HepG2 (cell line): Measurements from ENCODE around the gene SLC9A5. TPM values are rescaled to one million over a fixed set of nuclear protein-coding genes. Genes with fewer than 3 reads are reported as not detected.

Experiments used
- ATF1 ChIP-seq: IDR thresholded peaks from 2 replicates; pipeline ENCODE4 v1.6.1; 2016; ENCODE audit warnings: mild to moderate bottlenecking, control low read depth
- ATF6 ChIP-seq: sonication (generic); formaldehyde crosslinking; conservative IDR thresholded peaks from 2 replicates; pipeline ENCODE4 v1.4.0; 2020; ENCODE audit warnings: missing genetic modification reagents
- GMEB1 ChIP-seq: sonication (generic); formaldehyde crosslinking; IDR thresholded peaks from 2 replicates; pipeline ENCODE4 v1.5.1; 2020; ENCODE audit warnings: missing genetic modification reagents, mild to moderate bottlenecking, borderline replicate concordance
- HNF4A ChIP-seq: sonication (generic); formaldehyde crosslinking; IDR thresholded peaks from 2 replicates; pipeline ENCODE4 v1.4.0; 2020; ENCODE audit warnings: missing genetic modification reagents
- RBM39 ChIP-seq: fragments of 200-400 bp; formaldehyde crosslinking; IDR thresholded peaks from one replicate; pipeline ENCODE4 v1.6.1; 2018; ENCODE audit warnings: antibody characterized with exemption, mild to moderate bottlenecking, low read depth, low read length; ENCODE audit not compliant: poor library complexity, severe bottlenecking
- REST ChIP-seq, 2 experiments: IDR thresholded peaks; 2 replicates each; pipeline ENCODE4 v1.6.1; 2011 to 2012; ENCODE audit warnings: low read length in 2 of 2, borderline replicate concordance in 1 of 2, low read depth in 1 of 2, mild to moderate bottlenecking in 1 of 2, moderate library complexity in 1 of 2
- U2AF1 ChIP-seq: fragments of 200-400 bp; formaldehyde crosslinking; optimal IDR thresholded peaks from 2 replicates; pipeline ENCODE3; 2017; ENCODE audit warnings: mild to moderate bottlenecking, low read depth, low read length
- ZBTB14 ChIP-seq: sonication (generic); formaldehyde crosslinking; IDR thresholded peaks from 2 replicates; pipeline ENCODE4 v1.4.0; 2020; ENCODE audit warnings: missing genetic modification reagents
- ZNF224 ChIP-seq: sonication (generic); formaldehyde crosslinking; IDR thresholded peaks from 2 replicates; pipeline ENCODE4 v1.5.0; 2020; ENCODE audit warnings: mild to moderate bottlenecking, missing genetic modification reagents
- ZNF343 ChIP-seq: sonication (generic); formaldehyde crosslinking; IDR thresholded peaks from 2 replicates; pipeline ENCODE4 v1.4.0; 2020; ENCODE audit warnings: mild to moderate bottlenecking, missing genetic modification reagents
- ZNF749 ChIP-seq: sonication (generic); formaldehyde crosslinking; IDR thresholded peaks from 2 replicates; pipeline ENCODE4 v1.8.0; 2022; ENCODE audit warnings: mild to moderate bottlenecking, missing genetic modification reagents, moderate library complexity, borderline replicate concordance
- ZNF777 ChIP-seq: sonication (generic); formaldehyde crosslinking; IDR thresholded peaks from 2 replicates; pipeline ENCODE4 v1.4.0; 2020; ENCODE audit warnings: missing genetic modification reagents
- polyA plus RNA-seq, 8 experiments: library from polyadenylated mRNA; depleted of rRNA in 3 of 8; stranded (reverse) in 7 of 8; unstranded in 1 of 8; fragments of >200 nt; fragmentation: Illumina TruSeq in 4 of 8; extraction: Trizol in 4 of 8; gene quantifications; 2 replicates each; pipeline versions ENCODE4 v1.2.1 to v1.2.3, GENCODE V29; 2011 to 2016; ENCODE audit warnings: low read depth in 4 of 8, missing spikeins in 1 of 8, mixed read lengths in 1 of 8; ENCODE audit not compliant: insufficient read depth in 1 of 8
- total RNA-seq, 5 experiments: library from RNA; depleted of rRNA; stranded (reverse); fragments of >200 nt; fragmentation: Illumina TruSeq; extraction: Trizol; gene quantifications; 2 replicates each; pipeline ENCODE4 v1.2.3, GENCODE V29; 2016; ENCODE audit warnings: low read depth in 1 of 5
- TF ChIP-seq, protein P1 (sequence below): sonication (generic); formaldehyde crosslinking; IDR thresholded peaks from 2 replicates; pipeline ENCODE4 v1.5.1; 2020; ENCODE audit warnings: missing genetic modification reagents, mild to moderate bottlenecking, borderline replicate concordance
- TF ChIP-seq, protein P2 (sequence below): sonication (generic); formaldehyde crosslinking; IDR thresholded peaks from 2 replicates; pipeline ENCODE4 v1.4.0; 2020; ENCODE audit warnings: mild to moderate bottlenecking, missing genetic modification reagents, borderline replicate concordance

SLC9A5 gene
- total and polyA plus RNA-seq, 2 of the 13 experiments (the other 11 are each of a cell fraction or from before 2014, with no cell fraction given) = 0.58 to 1.4 TPM

DNA sequence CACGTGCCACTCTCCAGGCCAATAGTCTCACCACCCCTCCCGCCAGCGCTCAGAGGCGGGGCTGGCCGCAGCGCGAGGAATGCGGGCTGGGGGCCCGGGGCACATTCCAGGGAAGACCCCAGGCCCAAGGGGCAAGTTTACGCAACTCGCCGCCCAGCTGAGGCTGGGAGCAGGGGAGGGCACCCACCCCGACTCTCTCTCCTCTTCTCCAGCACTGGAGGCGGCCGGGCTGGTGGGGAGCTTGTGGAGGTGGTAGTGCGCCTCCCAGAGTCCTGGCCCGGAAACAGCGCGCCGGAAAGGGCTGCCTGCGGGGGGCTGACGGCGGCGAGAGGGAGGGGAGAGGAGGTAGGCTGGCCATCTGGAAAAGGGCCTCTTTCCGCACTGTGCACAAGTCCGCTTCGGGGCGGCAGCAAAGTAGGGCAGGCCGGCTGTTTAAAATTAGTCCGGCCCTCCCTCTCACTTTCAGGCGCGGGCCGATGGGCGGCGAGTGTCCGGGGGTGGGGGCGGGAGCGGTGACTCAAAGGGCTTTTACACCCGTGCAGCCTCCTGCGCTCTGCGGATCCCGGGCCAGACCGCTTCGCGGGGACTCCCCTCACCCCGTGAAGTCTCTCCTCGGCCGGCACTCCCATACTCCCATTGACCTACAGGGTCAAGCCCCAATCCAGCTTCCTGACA, 2.6 kb upstream of the SLC9A5 start (continued):
- TF ChIP-seq ATF6 (CRISPR knock-in tag) = peak; percentile 86; the same call in 1 of the 2 replicates
- TF ChIP-seq ZNF224 = peak; percentile 99
- no peak; the same call in 1 of the 2 replicates for TF ChIP-seq ZNF343
- TF ChIP-seq ATF1 (CRISPR knock-in tag) = no peak
- TF ChIP-seq, protein P1, sequence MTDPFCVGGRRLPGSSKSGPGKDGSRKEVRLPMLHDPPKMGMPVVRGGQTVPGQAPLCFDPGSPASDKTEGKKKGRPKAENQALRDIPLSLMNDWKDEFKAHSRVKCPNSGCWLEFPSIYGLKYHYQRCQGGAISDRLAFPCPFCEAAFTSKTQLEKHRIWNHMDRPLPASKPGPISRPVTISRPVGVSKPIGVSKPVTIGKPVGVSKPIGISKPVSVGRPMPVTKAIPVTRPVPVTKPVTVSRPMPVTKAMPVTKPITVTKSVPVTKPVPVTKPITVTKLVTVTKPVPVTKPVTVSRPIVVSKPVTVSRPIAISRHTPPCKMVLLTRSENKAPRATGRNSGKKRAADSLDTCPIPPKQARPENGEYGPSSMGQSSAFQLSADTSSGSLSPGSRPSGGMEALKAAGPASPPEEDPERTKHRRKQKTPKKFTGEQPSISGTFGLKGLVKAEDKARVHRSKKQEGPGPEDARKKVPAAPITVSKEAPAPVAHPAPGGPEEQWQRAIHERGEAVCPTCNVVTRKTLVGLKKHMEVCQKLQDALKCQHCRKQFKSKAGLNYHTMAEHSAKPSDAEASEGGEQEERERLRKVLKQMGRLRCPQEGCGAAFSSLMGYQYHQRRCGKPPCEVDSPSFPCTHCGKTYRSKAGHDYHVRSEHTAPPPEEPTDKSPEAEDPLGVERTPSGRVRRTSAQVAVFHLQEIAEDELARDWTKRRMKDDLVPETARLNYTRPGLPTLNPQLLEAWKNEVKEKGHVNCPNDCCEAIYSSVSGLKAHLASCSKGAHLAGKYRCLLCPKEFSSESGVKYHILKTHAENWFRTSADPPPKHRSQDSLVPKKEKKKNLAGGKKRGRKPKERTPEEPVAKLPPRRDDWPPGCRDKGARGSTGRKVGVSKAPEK (CRISPR knock-in tag) = no peak
- no peak; a peak in 1 of 4 replicates for TF ChIP-seq REST (IDR thresholded peaks at IDR 0.05; ENCODE audit: borderline replicate concordance in 1 of 2, low read depth in 1 of 2, low read length in 2 of 2)
- TF ChIP-seq U2AF1 = peak; percentile 84
- TF ChIP-seq ZNF749 (CRISPR knock-in tag) = peak; percentile 82; the same call in 1 of the 2 replicates
- TF ChIP-seq HNF4A (CRISPR knock-in tag) = peak; percentile 92
- TF ChIP-seq ZNF777 (CRISPR knock-in tag) = no peak
- TF ChIP-seq, protein P2, sequence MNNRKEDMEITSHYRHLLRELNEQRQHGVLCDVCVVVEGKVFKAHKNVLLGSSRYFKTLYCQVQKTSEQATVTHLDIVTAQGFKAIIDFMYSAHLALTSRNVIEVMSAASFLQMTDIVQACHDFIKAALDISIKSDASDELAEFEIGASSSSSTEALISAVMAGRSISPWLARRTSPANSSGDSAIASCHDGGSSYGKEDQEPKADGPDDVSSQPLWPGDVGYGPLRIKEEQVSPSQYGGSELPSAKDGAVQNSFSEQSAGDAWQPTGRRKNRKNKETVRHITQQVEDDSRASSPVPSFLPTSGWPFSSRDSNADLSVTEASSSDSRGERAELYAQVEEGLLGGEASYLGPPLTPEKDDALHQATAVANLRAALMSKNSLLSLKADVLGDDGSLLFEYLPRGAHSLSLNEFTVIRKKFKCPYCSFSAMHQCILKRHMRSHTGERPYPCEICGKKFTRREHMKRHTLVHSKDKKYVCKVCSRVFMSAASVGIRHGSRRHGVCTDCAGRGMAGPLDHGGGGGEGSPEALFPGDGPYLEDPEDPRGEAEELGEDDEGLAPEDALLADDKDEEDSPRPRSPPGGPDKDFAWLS (CRISPR knock-in tag) = 0 out of 2 replicates have a peak, but pooled peaks have one; percentile 69
- TF ChIP-seq RBM39 = peak; percentile 92
- peak; percentile 76 for TF ChIP-seq GMEB1 (CRISPR knock-in tag)
- peak; percentile 66 for TF ChIP-seq ZBTB14 (CRISPR knock-in tag)
